Right lobe of liver (tissue), 6 donors: ENCODE data around the gene PDXP. TPM values are rescaled to one million over a fixed set of nuclear protein-coding genes. Genes with fewer than 3 reads are reported as not detected.
A peak's percentile ranks its signal among the peaks of the same experiment; 100 is the strongest.

Experiments used
- ATAC-seq, 4 donors: fragments of 200-7000 bp; cut with Tn5 transposase; one replicate each; pipeline ENCODE4 v1.9.1; 2020; ENCODE audit warnings: mild to moderate bottlenecking in 4 of 4, moderate library complexity in 4 of 4
- DNase-seq, 3 donors: peaks; one replicate each; pipeline ENCODE4 v3.0.0-alpha.2; 2020
- H3K27ac ChIP-seq, 3 donors: fragments of 200-600 bp; one replicate each; pipeline ENCODE4 v1.8.0; 2022
- H3K27me3 ChIP-seq, 2 donors: fragments of 200-600 bp; one replicate each; pipeline ENCODE4 v1.8.0; 2022
- H3K36me3 ChIP-seq, 4 donors: fragments of 200-600 bp; sonication (generic) in 1 of 4; one replicate each; pipeline versions ENCODE4 v1.5.1 to v1.8.0; 2017 to 2022; ENCODE audit warnings: control low read depth in 1 of 4
- H3K4me1 ChIP-seq, 4 donors: fragments of 200-600 bp; sonication (generic) in 1 of 4; one replicate each; pipeline versions ENCODE4 v1.5.1 to v1.8.0; 2017 to 2022; ENCODE audit warnings: control low read depth in 1 of 4
- H3K4me3 ChIP-seq, 3 donors: fragments of 200-600 bp; one replicate each; pipeline ENCODE4 v1.8.0; 2022
- H3K9me3 ChIP-seq, 4 donors: fragments of 200-600 bp; sonication (generic) in 1 of 4; one replicate each; pipeline versions ENCODE4 v1.5.1 to v1.8.0; 2017 to 2022; ENCODE audit warnings: control low read depth in 1 of 4
- CTCF ChIP-seq, 4 donors: fragments of 200-600 bp in 3 of 4; fragments of 450-650 bp in 1 of 4; IDR thresholded peaks; one replicate each; pipeline versions ENCODE4 v1.5.1 to v1.8.0; 2016 to 2022; ENCODE audit warnings: antibody characterized with exemption in 4 of 4, mild to moderate bottlenecking in 2 of 4
- POLR2A ChIP-seq: fragments of 450-650 bp; IDR thresholded peaks from one replicate; pipeline ENCODE4 v1.6.1; 2017; ENCODE audit warnings: antibody characterized with exemption, mild to moderate bottlenecking
- WGBS: methylation state at CpG from one replicate; pipeline ENCODE4 v1.1.6; 2018; ENCODE audit warnings: low coverage, low lambda C conversion rate; ENCODE audit not compliant: insufficient coverage; ENCODE audit errors: missing lambda C conversion rate; 5-methylcytosine and 5-hydroxymethylcytosine counted together
- intact Hi-C, 2 donors: fragments of 100-400 bp; cut with DNase I; formaldehyde crosslinking; loops; one replicate each; pipeline versions ENCODE4 v1.11.2 to v1.14.1; 2022
- total RNA-seq, 6 experiments: library from RNA; depleted of rRNA in 2 of 6; stranded (reverse); fragments of >200 nt in 2 of 6; fragmentation: NEBNext Ultra II Directional in 3 of 6; extraction: Animal tissue kit (Norgen Biotek cat#: 25700) in 3 of 6; gene quantifications; one replicate each; pipeline versions ENCODE4 v1.1.0 to v1.2.4, GENCODE V29; 2016 to 2023
- donor health status: DM: no; HTN: yes; CAD: no.
- donor health status: DM: no; HTN: no; CAD: no.
- donor health status: DM: no; HTN: no; CAD: no.
- donor health status: DM: no; HTN: yes; CAD: no.
- donor health status: DM: no; HTN: yes; CAD: no.

The PDXP gene
- total RNA-seq, 6 experiments from 2014 or later, result 15.7 to 63.4 (median 34.4) TPM

GRCh38 chr22:37639771-37640590, 18.5 kb upstream of the PDXP start:
- peak in 1 of 4 donors; percentile 25 for ATAC-seq
- peak in 2 of 3 donors; percentile 35 to 46 for DNase-seq

GRCh38 chr22:37640591-37641560, 17.6 kb upstream of the PDXP start:
- intact Hi-C loops, result loop anchor here (5.0 to 10.0 kb wide), 2 partner anchors 41 to 84 kb away; no protein-coding TSS in a partner anchor
- WGBS, result 20% methylated on average over 2 of the region's 24 CpGs
- no peaks in the 10 kb centered on the region for H3K9me3 ChIP-seq
- no peaks in the 10 kb centered on the region for H3K27me3 ChIP-seq
- DNase-seq (peak in 1 of 3 donors; percentile 22), ATAC-seq (no peak)
- H3K36me3 ChIP-seq, result no peaks in the 10 kb centered on the region
- H3K4me3 ChIP-seq, result peak overlapping the region; percentile 38 to 49 (median 41)
- H3K27ac ChIP-seq, result peak overlapping the region in 1 of 3 donors; percentile 38
- no peak for TF ChIP-seq POLR2A
- no peak for TF ChIP-seq CTCF (IDR thresholded peaks at IDR 0.05)
- peaks cover 0 to 10% (median 0%) of the 10 kb centered on the region in 4 donors for H3K4me1 ChIP-seq

More at GRCh38 chr22:37639771-37640590, 18.5 kb upstream of the PDXP start:
- H3K27ac ChIP-seq, result peak overlapping the region; percentile 31 to 38 (median 33)
- intact Hi-C loops, result loop anchor here (5.0 to 10.0 kb wide), 2 partner anchors 42 to 85 kb away; no protein-coding TSS in a partner anchor
- H3K9me3 ChIP-seq, result no peaks in the 10 kb centered on the region
- H3K4me1 ChIP-seq, result peaks cover 0 to 10% (median 0%) of the 10 kb centered on the region in 4 donors
- 22% methylated on average over 9 of the region's 27 CpGs for WGBS
- no peaks in the 10 kb centered on the region for H3K36me3 ChIP-seq
- no peaks in the 10 kb centered on the region for H3K27me3 ChIP-seq
- TF ChIP-seq POLR2A (no peak), CTCF (IDR thresholded peaks at IDR 0.05) (no peak)
- peak overlapping the region; percentile 38 to 49 (median 41) for H3K4me3 ChIP-seq

GRCh38 chr22:37641561-37641949, 17.0 kb upstream of the PDXP start:
- DNase-seq (no peak), ATAC-seq (no peak)
- Histone ChIP-seq H3K9me3 (no peaks in the 10 kb centered on the region), H3K27ac (no peak overlapping the region), H3K4me1 (peaks cover 0 to 10% (median 0%) of the 10 kb centered on the region in 4 donors), H3K27me3 (no peaks in the 10 kb centered on the region), H3K4me3 (no peak overlapping the region), H3K36me3 (no peaks in the 10 kb centered on the region)
- 80% methylated on average over 3 of the region's 5 CpGs for WGBS
- intact Hi-C loops, result loop anchor here (5.0 to 10.0 kb wide), 2 partner anchors 41 to 83 kb away; no protein-coding TSS in a partner anchor
- TF ChIP-seq CTCF (IDR thresholded peaks at IDR 0.05), result no peak
- no peak for TF ChIP-seq POLR2A

GRCh38 chr22:37643225-37643847, 15.2 kb upstream of the PDXP start:
- Histone ChIP-seq H3K36me3 (no peaks in the 10 kb centered on the region), H3K27ac (no peak overlapping the region), H3K27me3 (no peaks in the 10 kb centered on the region), H3K4me3 (no peak overlapping the region), H3K9me3 (no peaks in the 10 kb centered on the region), H3K4me1 (peaks cover 0 to 10% (median 0%) of the 10 kb centered on the region in 4 donors)
- WGBS, result 75% methylated on average over 2 of the region's 9 CpGs
- TF ChIP-seq POLR2A (no peak), CTCF (IDR thresholded peaks at IDR 0.05) (peak; percentile 89 to 95 (median 93))
- intact Hi-C loops, result loop anchor here (5.0 to 10.0 kb wide), 2 partner anchors 39 to 81 kb away; no protein-coding TSS in a partner anchor
- peak; percentile 81 to 87 (median 85) for ATAC-seq
- peak; percentile 82 to 88 (median 85) for DNase-seq
